GM10847 (cell line): Measurements from ENCODE around the gene CES1.

ENCODE experiments used
- POLR2A ChIP-seq: IDR thresholded peaks from 2 replicates; pipeline ENCODE4 v1.6.1; 2011; ENCODE audit not compliant: insufficient read length; ENCODE audit errors: extremely low read depth

Gene CES1

DNA sequence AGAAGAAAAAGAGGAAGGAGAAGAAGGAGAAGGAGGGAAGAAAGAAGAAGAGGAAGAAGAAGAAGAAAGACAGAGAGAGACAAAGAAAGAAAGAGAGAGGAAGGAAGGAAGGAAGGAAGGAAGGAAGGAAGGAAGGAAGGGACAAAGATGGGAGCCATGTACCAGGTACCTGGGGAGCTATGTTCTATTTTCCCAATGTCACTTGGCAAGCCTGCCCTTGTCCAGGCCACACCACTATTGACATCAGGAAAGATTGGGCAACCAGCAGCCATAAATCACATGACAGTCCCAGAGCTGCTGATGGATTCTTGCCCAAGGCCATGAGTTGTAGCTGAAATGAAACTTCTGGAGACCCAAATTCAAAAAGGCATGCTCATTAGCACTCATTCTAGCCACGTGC lies 2.7 kb upstream of the CES1 start:
- TF ChIP-seq POLR2A: no peak

DNA sequence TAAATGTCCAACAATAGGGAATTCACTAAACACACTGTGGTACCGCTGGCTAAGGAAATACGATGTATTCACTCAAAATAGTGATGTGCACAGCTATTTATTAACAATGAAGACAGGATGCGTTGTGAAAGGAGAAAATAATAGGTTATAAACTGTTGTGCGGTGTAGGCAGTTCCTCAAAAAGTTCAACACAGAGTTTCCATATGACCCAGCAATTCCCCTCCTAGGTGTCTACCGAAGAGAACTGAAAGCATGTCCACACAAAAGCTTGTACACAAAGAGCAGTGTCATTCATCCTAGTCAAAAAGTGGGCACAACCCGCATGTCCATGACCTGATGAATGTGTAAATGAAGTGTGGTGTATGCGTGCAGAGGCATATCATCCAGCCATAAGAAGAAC lies 1.2 kb upstream of the CES1 start:
- TF ChIP-seq POLR2A: no peak

DNA sequence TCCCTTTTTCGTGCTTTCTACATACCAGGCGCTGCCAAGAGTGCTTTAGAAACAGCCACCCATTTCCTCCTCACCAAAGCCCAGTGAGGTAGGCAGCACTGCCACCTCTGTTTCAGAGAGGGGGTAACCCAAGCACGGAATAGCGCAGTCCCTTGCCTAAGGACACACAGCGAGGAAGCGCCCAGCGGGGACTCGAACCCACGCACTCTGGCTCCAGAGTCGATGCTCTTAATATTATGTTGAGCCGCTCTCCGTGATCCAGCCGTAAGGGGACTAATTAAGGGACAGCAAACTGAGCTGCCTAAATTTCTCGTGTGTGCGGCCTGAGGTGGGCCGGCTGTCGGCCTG lies 497 bp downstream of the CES1 start:
- TF ChIP-seq POLR2A: no peak

DNA sequence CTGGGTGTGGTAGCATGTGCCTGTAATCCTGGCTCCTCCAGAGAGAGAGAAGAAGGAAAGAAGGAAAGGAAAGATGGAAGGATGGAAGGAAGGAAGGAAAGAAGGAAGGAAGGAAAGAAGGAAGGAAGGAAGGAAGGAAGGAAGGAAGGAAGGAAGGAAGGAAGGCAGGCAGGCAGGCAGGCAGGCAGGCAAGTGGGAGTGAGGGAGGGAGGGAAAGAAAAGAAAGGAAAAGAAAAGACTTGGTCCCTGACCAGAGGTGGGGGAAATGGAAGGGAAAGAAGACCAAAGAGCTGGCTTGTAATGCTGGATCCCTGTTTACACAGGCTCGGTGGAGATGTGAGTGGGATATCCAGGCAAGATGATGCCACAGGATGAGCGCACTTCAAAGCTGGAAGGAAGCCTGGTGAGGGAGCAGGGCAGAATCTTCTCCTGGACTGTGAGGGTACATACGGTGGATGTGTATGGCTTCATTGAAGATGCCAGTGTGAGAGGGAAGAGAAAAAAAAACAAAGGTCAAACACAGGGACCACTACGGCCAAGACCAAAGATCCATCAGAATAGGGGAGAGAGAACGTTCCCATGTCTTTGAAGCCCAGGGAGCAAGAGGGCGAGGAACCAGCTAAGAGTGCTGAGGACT lies 2.1 kb downstream of the CES1 start:
- no peak for TF ChIP-seq POLR2A

DNA sequence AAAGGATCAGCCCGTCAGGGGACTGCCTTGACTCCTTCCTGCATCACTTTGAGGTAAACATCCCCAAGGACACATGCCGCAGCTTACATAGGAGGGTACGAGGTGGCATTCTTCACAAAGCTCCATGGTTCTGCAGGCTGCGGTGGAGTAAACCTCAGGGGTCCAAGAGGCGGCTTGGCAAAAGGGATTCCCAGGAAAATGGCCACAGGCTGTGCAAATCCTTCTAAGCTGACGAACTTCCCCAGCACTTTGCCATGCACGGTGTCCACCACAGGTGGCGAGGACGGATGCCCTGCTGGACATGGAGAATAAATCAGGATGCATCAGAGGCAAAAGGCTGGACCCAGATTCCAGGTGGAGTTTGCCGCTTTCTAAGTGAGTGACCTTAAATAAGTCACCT lies 4.2 kb downstream of the CES1 start:
- no peak for TF ChIP-seq POLR2A

DNA sequence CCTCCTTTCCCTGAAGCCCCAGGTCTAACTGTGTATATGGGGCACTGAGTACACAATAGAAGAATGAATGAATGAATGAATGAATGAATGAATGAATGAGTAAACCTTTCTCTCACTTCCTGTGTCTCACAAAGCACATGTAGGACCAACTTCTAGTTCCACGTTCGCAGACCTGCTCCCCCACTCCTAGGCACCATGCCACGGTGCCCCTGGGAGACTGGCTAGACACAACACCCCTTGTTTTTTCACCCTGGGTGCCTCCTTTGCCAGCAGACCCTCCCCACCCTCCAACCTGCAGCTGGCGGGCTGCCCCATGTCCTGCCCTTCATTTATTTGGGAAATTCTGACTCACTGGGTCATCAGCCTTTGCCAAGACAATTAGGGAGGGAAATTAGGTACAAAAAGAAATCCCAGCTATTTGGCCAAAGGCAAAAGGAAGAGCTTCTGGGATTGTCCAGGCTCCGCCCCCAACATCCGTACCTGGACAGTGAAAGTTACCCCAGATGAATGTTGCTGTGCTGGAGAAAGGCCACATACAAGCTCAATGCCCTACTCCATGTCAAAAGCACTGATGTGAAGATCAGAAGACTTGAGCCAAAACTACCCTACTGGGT lies 7.7 kb downstream of the CES1 start:
- no peak for TF ChIP-seq POLR2A

DNA sequence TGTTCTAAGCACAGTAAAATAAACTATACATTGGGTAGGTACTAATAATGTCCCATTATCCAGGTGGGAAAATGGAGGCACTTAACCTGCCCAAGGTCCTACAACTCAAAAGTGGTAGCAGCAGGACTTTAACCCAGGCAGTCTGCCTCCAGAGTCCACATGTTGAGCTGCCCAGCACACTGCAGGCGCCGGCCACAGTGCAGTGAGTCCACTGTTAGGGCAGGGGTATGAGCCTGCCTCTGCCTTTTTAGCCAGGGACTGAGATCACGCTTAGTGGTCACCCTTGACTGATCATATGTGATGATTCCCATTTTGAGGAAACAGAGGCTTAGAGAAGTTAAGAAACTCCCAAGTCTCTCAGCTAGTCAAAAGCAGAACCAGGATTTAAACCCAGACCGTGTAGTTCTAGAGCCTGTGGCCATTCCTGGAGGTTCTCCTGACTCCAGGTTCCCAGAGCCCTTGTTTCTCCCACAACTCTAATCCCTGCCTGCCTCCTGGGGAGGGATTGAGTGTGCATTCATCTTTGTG lies 8.4 kb downstream of the CES1 start:
- TF ChIP-seq POLR2A: no peak

DNA sequence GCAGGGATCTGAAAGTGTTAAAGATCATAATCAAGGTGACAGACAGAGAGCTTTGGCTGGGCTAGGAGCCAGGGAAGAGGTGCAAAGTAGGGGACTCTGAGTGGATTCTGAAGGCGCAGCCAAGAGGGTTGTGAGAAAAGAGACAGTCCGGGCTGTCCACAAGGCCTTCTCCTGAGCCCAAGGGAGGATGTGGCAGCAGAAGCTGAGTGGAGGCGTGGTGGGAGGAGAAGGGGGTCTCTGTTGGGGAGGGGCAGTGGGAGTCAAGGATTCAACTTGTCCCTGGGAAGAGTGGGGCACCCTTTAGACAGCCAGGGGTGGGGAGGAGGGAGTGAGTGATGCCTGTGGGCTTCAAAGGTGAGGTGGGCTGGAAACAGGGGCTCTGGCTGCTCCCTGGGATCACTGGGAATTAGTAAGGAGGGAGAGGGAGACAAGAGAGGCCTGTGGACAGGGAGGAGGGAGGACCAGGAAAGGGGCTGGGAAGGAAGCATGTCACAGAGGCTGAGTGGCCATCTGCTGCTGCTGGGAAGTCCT lies 10.6 kb downstream of the CES1 start:
- no peak for TF ChIP-seq POLR2A

DNA sequence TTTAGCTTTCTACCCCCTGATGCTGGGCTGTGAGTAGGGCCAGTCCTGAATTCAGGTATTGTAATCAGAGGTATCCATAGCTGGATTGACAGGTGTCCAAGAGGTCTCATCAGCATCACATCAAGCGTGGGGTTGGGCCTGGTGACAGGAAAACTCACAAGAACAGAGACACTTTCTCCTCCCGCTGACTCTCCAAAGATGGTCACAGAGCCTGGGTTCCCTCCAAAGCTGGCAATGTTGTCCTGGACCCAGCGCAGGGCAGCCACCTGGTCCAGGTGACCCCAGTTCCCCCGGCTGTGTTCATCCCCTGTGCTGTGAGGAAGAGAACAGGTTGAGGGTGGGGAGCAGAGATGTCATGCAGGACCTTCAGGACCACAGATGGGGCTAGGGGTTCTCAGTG lies 11.7 kb downstream of the CES1 start:
- TF ChIP-seq POLR2A: no peak

DNA sequence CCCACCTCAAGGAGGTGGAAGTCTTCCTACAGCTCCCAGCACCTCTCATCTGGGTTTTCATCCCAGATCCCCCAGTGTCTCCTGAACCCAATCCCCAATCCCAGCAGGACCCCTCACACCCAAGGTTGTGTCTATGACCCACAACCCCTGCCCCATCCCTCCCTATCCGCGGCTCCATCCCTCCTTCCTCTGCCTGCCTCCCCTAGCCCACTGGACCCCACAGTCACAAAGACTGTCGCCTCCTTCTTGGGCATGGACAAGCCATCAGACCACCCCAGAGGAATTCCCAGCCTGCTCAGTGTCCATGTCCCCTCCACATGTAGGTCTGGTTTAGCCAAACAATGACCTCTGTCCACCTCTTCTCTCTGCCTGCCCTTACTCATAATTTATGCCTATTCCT lies 12.3 kb downstream of the CES1 start:
- no peak for TF ChIP-seq POLR2A

DNA sequence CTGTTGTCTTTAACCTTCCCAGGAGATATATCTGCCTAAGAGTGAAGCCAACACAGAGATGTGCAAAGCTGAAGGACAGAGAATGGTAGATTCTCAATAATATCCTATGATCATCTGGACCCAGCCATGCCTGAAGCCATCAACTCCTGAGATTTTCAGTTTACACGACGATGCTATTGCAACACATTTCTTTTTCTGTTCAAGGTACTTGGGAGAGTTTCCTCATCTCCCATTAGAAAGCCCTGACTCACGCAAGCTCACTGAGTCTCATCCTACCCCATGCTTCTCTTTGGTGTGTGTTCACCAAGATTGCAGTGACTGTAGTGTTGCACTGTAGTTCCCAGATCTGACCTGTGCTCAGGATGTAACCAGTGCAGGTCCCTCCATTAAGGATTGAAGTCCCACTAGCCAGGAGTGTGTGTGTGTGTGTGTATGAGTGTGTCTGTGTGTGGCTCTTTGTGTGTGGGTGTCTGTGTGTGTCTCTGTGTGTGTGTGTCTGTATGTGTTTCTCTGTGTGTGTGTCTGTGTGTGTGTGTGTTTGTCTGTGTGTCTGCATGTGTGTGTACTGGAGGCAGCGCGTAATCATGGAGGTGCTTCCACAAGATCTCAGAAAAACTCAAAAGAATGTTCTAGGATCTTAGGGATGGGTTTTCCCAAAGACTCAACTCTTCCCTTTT lies 15.5 kb downstream of the CES1 start:
- no peak for TF ChIP-seq POLR2A

DNA sequence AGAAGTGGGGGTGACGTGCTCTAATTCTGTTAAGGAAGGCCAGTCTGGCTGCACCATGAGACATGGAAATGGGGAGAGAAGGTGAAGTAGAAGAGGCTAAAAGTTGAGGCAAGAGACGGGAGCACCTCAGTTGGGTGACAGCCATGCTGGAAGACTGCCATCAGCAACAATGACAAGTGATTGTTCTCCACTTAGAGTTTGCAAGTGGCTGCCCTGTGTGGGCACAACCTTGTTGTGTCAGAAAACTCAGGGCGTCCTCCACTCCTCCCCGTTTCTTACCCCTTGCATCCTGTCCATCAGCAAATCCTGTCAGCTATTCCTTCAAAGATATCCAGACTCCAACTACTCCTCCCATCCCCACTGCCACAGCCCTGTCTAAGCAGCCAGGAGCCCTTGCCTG lies 17.6 kb downstream of the CES1 start:
- no peak for TF ChIP-seq POLR2A

DNA sequence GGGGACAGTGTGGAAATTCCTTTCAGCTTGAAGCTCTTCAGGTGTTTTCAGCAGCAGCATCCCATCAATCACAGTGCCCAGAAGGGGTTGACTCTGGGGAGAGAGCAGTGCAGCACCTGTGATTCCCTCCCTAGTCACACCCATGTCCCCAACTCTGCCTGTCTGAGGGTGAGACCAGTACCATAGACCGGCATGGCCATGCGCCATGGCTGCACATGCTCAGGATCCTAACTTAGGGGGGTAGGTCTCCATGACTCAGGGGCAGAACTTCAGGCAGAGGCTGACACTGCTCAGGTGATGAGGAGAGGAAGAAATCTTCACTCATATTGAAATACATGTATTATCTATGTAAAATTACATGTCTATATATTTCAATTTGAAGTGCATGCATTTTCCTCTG lies 19.9 kb downstream of the CES1 start:
- no peak for TF ChIP-seq POLR2A

DNA sequence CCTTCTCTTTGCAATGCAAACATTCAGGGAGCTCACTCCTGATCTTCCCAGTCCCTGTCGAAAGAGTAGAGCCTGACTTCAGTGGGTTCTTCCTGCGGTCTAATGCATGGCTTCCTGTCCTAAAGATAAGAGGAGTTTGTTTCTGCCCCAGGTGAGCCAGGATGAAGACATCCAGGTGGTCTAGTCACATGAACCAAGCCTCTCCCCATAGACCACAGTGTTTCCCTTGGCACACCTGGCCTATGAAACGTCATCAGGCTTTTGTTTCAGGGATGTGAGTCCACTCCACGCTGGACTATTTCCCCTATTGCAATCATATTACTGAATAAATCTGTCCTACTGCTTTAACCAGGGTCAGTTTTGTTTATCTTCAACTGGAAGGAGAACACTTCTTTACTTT lies 21.1 kb downstream of the CES1 start:
- TF ChIP-seq POLR2A: no peak

DNA sequence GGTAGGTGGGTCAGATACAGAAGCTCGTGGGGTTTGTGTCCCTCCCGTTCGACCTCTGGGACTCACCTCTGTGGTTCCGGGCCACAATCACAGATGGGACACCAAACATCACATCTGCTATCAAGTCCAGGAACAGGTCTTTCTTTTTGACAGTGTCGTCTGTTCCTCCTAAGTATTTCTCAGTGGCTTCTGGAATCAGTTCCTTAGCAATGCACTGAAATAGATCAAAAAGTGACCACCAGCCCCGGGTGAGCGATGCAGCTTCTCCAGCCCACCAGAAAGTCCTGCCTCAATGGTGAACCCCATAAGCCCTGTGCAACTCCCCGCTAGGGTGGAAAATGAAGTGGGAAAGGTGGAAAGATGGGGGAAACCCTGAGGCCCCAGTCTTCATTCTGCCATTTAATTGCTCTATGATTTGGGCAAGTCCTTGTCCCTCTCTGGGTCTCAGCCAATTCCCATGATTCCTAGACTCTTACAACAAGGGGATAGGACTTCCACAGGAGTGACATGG lies 22.4 kb downstream of the CES1 start:
- no peak for TF ChIP-seq POLR2A

DNA sequence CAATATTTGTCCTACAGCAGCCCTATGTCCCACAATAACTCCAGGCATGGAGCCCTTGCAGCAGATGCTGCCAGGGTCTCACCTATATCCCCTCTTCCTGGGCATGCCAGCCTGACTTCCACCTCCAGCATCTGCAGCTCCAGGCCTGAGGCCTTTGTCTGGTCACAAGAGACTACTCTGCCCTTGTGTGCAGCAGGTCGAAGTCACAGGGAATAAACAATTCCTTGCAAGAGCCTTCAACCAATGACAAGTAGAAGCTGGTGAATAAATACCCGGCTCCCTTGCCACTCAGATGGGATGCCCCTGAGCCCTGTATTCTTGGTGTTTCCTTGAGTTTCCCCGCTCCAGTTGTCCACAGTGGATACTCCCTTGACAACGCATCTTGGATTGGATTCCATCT lies 23.0 kb downstream of the CES1 start:
- no peak for TF ChIP-seq POLR2A

DNA sequence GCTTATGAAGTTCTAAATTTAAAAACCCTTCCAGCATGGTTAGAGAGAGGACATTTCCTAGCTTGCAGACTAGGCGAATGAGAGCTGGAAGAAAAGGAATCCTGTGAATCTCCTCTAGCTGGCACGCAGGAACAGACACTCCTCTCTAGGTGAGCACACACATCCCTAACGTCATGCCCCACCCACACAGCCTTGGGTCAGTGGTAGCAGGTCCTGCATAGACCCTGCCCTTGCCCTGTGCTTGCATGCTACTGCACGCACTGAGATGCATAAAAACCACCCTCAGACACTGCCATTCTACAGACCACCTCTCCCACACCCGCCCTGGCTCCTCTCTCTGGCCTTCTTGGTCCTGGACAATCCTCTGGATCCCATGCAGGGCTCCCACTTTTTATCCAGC lies 23.5 kb downstream of the CES1 start:
- TF ChIP-seq POLR2A: no peak
